ENCODE data around the gene GOLGA6C.

DNA sequence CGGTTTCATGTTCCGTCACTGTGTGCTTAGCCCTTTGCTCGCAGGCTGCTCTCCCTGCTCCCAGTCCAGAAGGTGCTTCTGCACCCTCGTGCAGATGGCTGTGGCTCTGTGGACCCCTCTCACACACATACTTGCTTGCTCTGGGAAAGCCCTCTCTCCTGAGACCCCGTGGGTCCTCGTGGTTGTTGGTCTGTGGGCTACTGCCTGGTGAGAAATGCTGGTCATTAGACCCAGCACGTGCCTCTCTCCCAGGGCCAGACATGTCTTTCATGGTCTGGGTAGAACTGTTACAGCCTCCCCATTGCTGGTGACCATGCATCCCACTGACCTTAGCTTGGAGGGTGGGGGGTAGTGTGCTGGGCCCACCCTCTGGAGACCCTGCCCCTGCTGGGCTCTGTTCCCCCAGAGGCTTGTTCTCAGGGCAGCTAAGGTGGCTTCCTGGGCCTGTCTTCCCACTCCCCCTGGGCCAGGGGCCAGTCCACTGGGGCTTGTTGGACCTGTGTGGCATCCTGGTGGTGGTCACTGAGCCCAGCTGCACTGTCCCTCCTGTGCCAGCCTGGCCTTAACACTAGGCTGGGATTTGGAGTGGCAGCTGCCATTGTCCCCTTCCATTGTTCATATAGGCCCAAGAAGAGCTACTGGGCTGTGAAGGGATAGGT, 45.8 kb upstream of the GOLGA6C start:
- no peak for TF ChIP-seq CTCF (conservative IDR thresholded peaks at IDR 0.05 in 1 of 2, IDR thresholded peaks at IDR 0.05 in 1 of 2; ENCODE audit: extremely low read depth in 1 of 2, insufficient read depth in 1 of 2, low read depth in 1 of 2, low read length in 2 of 2)
- no peak for TF ChIP-seq EZH2 (IDR thresholded peaks at IDR 0.05; ENCODE audit: borderline replicate concordance, low read length)

Measured in mammary epithelial cell (primary cell).